Measurements from ENCODE around the gene AKTIP. TPM values are rescaled to one million over a fixed set of nuclear protein-coding genes. Genes with fewer than 3 reads are reported as not detected.

The AKTIP gene
- total and polyA plus RNA-seq, 9 of the 15 experiments (the other 6 are each of a cell fraction or from before 2014, with no cell fraction given) = 3.0 to 10.7 (median 4.4) TPM

- no peak for TF ChIP-seq ZFP91 (CRISPR knock-in tag; IDR thresholded peaks at IDR 0.05)
- no peak for TF ChIP-seq MEF2A (IDR thresholded peaks at IDR 0.05; ENCODE audit: control insufficient read depth, low read depth, low read length)
- TF ChIP-seq RFX7 (CRISPR knock-in tag; IDR thresholded peaks at IDR 0.05) = no peak
- no peak for TF ChIP-seq MXI1 (IDR thresholded peaks at IDR 0.05; ENCODE audit: low read depth, low read length)
- no peak for TF ChIP-seq STAT5A (IDR thresholded peaks at IDR 0.05; ENCODE audit: borderline replicate concordance, low read length)
- TF ChIP-seq FOS (IDR thresholded peaks at IDR 0.05; ENCODE audit: extremely low read depth, insufficient read length) = peak; percentile 81
- no peak for TF ChIP-seq ZNF764 (CRISPR knock-in tag; IDR thresholded peaks at IDR 0.05; ENCODE audit: low read depth)
- no peak for TF ChIP-seq MTA1 (IDR thresholded peaks at IDR 0.05; ENCODE audit: borderline replicate concordance)
- TF ChIP-seq CHD2 (IDR thresholded peaks at IDR 0.05; ENCODE audit: low read depth, low read length) = peak; percentile 75
- TF ChIP-seq MEIS2 (IDR thresholded peaks at IDR 0.05; ENCODE audit: partially characterized antibody) = peak; percentile 94
- TF ChIP-seq ZNF699 (CRISPR knock-in tag; IDR thresholded peaks at IDR 0.05; ENCODE audit: insufficient replicate concordance) = no peak
- peak; percentile 90 for TF ChIP-seq POLR2G (IDR thresholded peaks at IDR 0.05; ENCODE audit: low read depth, low read length)
- TF ChIP-seq HDAC6 (IDR thresholded peaks at IDR 0.05; ENCODE audit: low read depth, low read length) = no peak
- TF ChIP-seq TAF1 (IDR thresholded peaks at IDR 0.05; ENCODE audit: control insufficient read depth, extremely low read depth, insufficient read depth, low read length, severe bottlenecking) = peak; percentile 48
- 0 out of 4 replicates have a peak, but pooled peaks of 1 of the 2 experiments have one; percentile 7 for TF ChIP-seq ZNF639 (CRISPR knock-in tag; conservative IDR thresholded peaks at IDR 0.05 in 1 of 2, IDR thresholded peaks at IDR 0.05 in 1 of 2)
- TF ChIP-seq CXXC5 (CRISPR knock-in tag; IDR thresholded peaks at IDR 0.05) = peak; percentile 96
- TF ChIP-seq KDM5B (IDR thresholded peaks at IDR 0.05; ENCODE audit: insufficient replicate concordance, low read depth, low read length) = peak; percentile 85
- 0 out of 2 replicates have a peak, but pooled peaks have one; percentile 58 for TF ChIP-seq RFX5 (IDR thresholded peaks at IDR 0.05; ENCODE audit: low read depth, low read length)
- no peak for TF ChIP-seq ZBTB17 (CRISPR knock-in tag; IDR thresholded peaks at IDR 0.05)
- TF ChIP-seq NFE2 (IDR thresholded peaks at IDR 0.05; ENCODE audit: low read depth) = no peak
- peak; percentile 73 for TF ChIP-seq NFIC (IDR thresholded peaks at IDR 0.05)
- no peak for TF ChIP-seq CLOCK (CRISPR knock-in tag; IDR thresholded peaks at IDR 0.05; ENCODE audit: borderline replicate concordance)
Observed at GRCh38 chr16:53503270-53503923, 388 bp upstream of the AKTIP start (continued).
